ENCODE measurements around the gene PPP6R3. TPM values are rescaled to one million over a fixed set of nuclear protein-coding genes. Genes with fewer than 3 reads are reported as not detected.

PPP6R3 gene
- polyA plus RNA-seq, 3 donors from 2014 or later = 18.2 to 48.4 (median 29.8) TPM

DNA sequence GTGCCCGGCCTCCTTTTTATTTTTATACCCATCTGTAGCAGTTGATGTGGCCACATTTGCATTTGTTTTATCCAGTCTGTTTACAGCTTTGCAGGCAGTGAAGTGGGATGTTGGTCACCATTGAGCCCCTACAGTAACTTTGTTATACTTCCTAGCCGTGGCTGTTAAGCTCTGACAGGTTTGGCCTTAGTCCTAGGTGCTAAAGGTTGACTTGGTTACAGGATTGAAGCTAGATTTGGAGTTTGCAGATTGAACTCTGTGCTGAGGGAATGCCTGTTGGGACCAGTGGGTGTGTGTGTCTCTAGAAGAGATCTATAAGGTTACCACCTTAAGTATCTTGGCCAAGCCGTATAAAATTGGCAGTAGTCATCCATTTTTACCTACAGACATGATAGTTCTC, 91.2 kb downstream of the PPP6R3 start:
- peaks cover 35 to 80% of the 10 kb centered on the region in 2 donors for H3K4me1 Mint-ChIP-seq
- peaks cover 4 to 32% (median 26%) of the 10 kb centered on the region in 3 donors for H3K36me3 Mint-ChIP-seq
- no peaks in the 10 kb centered on the region for H3K9me3 Mint-ChIP-seq
- DNase-seq = no peak
- H3K27me3 Mint-ChIP-seq (ENCODE audit: low read depth in 3 of 3) = no peaks in the 10 kb centered on the region
- no peak overlapping the region for H3K4me3 Mint-ChIP-seq
- peak overlapping the region in 4 of 6 donors; percentile 30 to 46 (median 40) for H3K27ac Mint-ChIP-seq

DNA sequence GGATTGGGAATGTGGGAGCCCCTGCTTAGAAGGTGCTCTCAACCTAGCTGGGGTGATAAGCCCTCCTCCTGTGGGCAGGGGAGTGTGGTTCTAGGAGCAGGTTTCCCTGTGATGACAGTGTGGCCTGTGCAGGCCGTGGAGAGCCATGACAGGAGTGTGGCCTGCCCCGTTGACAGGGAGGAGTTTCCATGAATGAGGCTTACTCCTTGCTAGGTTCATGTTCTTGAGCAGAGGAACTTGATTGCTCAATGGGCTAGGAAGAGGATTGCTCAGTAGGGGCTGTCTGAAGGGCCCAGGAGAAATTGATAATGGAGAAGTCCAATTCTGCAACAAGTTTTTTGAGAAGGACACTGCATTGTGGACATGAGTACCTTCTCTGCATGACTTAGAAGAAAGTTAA, 92.0 kb downstream of the PPP6R3 start:
- Mint-ChIP-seq H3K27ac (peak overlapping the region in 3 of 6 donors; percentile 30 to 63 (median 56)), H3K4me3 (no peak overlapping the region)

DNA sequence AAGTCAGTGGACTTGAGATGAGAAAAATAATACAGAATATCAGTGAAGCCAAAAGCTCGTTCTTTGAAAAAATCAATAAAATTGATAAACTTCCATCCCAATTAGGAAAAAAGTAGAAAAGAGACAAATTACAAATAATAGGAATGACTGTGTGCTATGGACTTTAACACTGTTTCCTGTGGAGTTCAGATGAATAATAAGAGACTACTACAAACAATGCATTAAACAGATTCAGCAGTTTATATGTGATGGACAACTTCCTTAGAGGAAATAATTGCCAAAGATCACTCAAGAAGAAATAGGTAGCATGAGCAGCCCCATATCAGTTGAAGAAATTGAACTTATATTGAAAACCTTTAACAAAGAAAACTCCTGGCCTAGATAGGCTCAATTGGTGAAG, 99.7 kb downstream of the PPP6R3 start:
- no peak for DNase-seq
- peaks cover 6 to 44% of the 10 kb centered on the region in 2 donors for H3K4me1 Mint-ChIP-seq
- no peak overlapping the region for H3K4me3 Mint-ChIP-seq
- peaks cover 0 to 1% (median 0%) of the 10 kb centered on the region in 3 donors for H3K27me3 Mint-ChIP-seq (ENCODE audit: low read depth in 3 of 3)
- peak overlapping the region in 3 of 6 donors; percentile 39 to 48 (median 45) for H3K27ac Mint-ChIP-seq
- peaks cover 16 to 32% (median 22%) of the 10 kb centered on the region in 3 donors for H3K36me3 Mint-ChIP-seq
- no peaks in the 10 kb centered on the region for H3K9me3 Mint-ChIP-seq

More for the DNA sequence above, 92.0 kb downstream of the PPP6R3 start:
- peaks cover 4 to 32% (median 26%) of the 10 kb centered on the region in 3 donors for H3K36me3 Mint-ChIP-seq
- no peaks in the 10 kb centered on the region for H3K9me3 Mint-ChIP-seq
- DNase-seq = no peak
- H3K4me1 Mint-ChIP-seq = peaks cover 37 to 72% of the 10 kb centered on the region in 2 donors
- no peaks in the 10 kb centered on the region for H3K27me3 Mint-ChIP-seq (ENCODE audit: low read depth in 3 of 3)

DNA sequence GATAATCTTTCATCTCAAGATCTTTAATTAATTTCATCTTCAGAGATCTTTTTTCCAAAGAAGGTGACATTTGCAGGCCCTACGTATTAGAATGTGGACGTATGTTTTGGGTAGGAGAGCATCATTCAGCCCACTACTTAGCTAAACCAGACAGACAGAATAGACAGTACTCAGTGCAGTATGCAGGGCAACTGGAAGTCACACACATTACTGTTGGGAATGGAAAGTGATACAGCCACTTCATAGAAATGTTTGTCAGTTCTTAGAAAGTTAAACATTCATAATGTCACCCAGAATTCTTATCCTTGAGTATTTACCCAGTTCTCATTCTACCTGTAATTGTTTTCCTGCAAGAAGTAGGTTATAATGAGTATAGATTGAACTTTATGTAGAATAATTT, 102.9 kb downstream of the PPP6R3 start:
- peaks cover 8 to 58% of the 10 kb centered on the region in 2 donors for H3K4me1 Mint-ChIP-seq
- H3K4me3 Mint-ChIP-seq = no peak overlapping the region
- peak overlapping the region in 2 of 6 donors; percentile 21 to 64 for H3K27ac Mint-ChIP-seq
- peaks cover 17 to 44% (median 24%) of the 10 kb centered on the region in 3 donors for H3K36me3 Mint-ChIP-seq
- DNase-seq = no peak
- H3K9me3 Mint-ChIP-seq = no peaks in the 10 kb centered on the region
- peaks cover 0 to 4% (median 0%) of the 10 kb centered on the region in 3 donors for H3K27me3 Mint-ChIP-seq (ENCODE audit: low read depth in 3 of 3)

DNA sequence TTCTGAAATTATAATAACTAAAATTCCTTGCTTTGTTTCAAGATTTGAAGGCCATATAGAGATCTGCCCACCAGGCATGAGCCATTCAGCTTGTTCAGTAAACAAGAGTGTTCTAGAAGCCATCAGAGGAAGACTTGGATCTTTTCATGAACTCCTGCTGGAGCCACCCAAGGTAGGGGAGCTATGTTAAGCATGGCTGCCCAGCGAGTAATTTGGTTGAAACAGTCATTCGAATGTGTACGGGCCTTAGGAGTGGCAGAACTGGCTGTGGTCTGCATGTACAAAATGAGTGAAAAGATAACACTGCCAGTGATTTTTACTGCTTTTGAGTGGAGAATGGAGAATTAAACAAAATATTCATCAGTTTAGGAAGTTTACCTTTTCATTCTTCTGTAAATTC, 103.7 kb downstream of the PPP6R3 start:
- DNase-seq = no peak
- peaks cover 0 to 4% (median 0%) of the 10 kb centered on the region in 3 donors for H3K27me3 Mint-ChIP-seq (ENCODE audit: low read depth in 3 of 3)
- peaks cover 10 to 43% (median 19%) of the 10 kb centered on the region in 3 donors for H3K36me3 Mint-ChIP-seq
- no peak overlapping the region for H3K4me3 Mint-ChIP-seq
- no peak overlapping the region for H3K27ac Mint-ChIP-seq
- H3K4me1 Mint-ChIP-seq = peaks cover 10 to 58% of the 10 kb centered on the region in 2 donors
- no peaks in the 10 kb centered on the region for H3K9me3 Mint-ChIP-seq

DNA sequence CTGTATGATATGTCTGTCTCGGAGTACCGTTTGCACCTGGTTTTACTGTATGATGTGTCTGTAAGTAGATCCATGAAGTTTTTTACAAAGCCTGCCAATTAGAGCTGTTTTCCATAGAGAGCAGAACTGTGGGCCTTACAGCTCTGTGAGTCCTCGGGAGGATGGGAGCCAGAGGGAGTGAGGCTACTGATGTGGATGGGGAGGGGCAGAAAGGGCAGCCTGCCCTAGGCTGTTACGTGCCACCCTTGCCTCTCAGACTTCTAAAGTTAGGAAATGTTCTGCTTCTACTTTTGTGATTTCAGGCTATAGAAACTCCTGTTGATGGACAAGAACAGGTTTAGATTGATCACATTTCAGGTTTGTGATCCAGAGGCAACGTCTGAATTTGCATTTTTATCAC, 105.2 kb downstream of the PPP6R3 start:
- no peak for DNase-seq
- H3K4me1 Mint-ChIP-seq = peaks cover 18 to 61% of the 10 kb centered on the region in 2 donors
- H3K4me3 Mint-ChIP-seq = no peak overlapping the region
- H3K9me3 Mint-ChIP-seq = no peaks in the 10 kb centered on the region
- peaks cover 0 to 4% (median 0%) of the 10 kb centered on the region in 3 donors for H3K27me3 Mint-ChIP-seq (ENCODE audit: low read depth in 3 of 3)
- H3K36me3 Mint-ChIP-seq = peaks cover 12 to 39% (median 16%) of the 10 kb centered on the region in 3 donors
- H3K27ac Mint-ChIP-seq = peak overlapping the region in 1 of 6 donors; percentile 47

DNA sequence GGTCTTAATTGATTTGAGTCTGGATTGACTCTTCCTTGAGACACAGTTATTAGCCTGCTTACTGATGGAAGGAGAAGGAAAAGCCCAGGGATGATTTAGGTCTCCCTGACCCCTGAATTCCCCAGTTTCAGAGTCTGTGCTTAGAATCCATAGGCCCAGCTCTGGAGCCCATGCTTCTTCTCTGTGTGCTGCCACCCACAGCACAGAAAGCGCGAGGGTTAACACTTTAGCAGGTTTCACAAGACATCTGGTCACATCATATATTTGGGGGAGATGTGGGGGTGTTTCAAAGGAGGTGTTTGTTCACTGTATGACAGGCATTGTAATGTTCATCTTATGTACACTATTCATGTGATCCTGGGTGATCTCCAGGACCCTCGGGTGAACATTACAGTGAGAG, 107.0 kb downstream of the PPP6R3 start:
- DNase-seq = no peak
- Mint-ChIP-seq H3K4me1 (peaks cover 18 to 61% of the 10 kb centered on the region in 2 donors), H3K9me3 (no peaks in the 10 kb centered on the region), H3K4me3 (no peak overlapping the region), H3K27ac (peak overlapping the region in 1 of 6 donors; percentile 35), H3K27me3 (ENCODE audit: low read depth in 3 of 3) (peaks cover 0 to 4% (median 0%) of the 10 kb centered on the region in 3 donors), H3K36me3 (peaks cover 15 to 44% (median 26%) of the 10 kb centered on the region in 3 donors)

DNA sequence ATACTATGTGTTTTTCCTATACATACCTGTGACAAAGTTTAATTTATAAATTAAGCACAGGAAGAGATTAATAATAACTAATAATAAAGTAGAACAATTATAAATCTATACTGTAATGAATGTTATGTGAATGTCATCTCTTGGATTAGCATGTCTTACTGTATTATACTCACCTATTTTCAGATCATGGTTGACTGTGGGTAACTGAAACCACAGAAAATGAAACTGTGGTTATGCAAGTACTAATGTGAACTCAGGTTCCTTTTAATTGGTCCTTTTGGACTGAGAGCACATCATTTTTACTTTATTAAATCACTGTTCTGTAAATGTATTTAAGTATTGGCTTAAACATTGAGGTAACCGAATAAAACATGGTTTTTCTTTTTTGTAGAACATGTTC, 108.8 kb downstream of the PPP6R3 start:
- peaks cover 18 to 36% (median 32%) of the 10 kb centered on the region in 3 donors for H3K36me3 Mint-ChIP-seq
- H3K27ac Mint-ChIP-seq = no peak overlapping the region
- no peak for DNase-seq
- H3K4me3 Mint-ChIP-seq = no peak overlapping the region
- H3K9me3 Mint-ChIP-seq = no peaks in the 10 kb centered on the region
- H3K27me3 Mint-ChIP-seq (ENCODE audit: low read depth in 3 of 3) = peaks cover 0 to 4% (median 3%) of the 10 kb centered on the region in 3 donors
- peaks cover 20 to 63% of the 10 kb centered on the region in 2 donors for H3K4me1 Mint-ChIP-seq

DNA sequence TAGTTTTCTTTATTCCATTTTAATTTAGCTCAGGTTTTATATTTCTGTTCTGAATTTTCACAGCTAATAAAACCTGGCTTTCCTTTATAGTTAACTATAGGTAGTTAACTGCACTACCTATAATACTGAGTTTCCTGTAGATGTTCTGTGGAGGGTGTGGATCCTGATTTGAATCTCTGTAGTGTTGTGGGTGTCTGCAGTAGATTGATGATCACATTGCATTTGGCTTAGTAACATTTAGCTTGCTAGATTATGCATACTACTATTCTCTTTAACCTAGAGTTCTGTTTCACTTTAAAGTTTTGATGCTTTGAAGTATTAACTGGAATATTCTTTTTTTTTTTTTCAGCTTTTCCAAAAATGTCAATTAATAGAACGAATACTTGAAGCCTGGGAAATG, 110.1 kb downstream of the PPP6R3 start:
- H3K27me3 Mint-ChIP-seq (ENCODE audit: low read depth in 3 of 3) = peaks cover 0 to 3% (median 3%) of the 10 kb centered on the region in 3 donors
- H3K9me3 Mint-ChIP-seq = no peaks in the 10 kb centered on the region
- DNase-seq = no peak
- peak overlapping the region in 1 of 6 donors; percentile 18 for H3K27ac Mint-ChIP-seq
- peaks cover 20 to 51% of the 10 kb centered on the region in 2 donors for H3K4me1 Mint-ChIP-seq
- H3K36me3 Mint-ChIP-seq = peaks cover 18 to 26% (median 23%) of the 10 kb centered on the region in 3 donors
- no peak overlapping the region for H3K4me3 Mint-ChIP-seq

DNA sequence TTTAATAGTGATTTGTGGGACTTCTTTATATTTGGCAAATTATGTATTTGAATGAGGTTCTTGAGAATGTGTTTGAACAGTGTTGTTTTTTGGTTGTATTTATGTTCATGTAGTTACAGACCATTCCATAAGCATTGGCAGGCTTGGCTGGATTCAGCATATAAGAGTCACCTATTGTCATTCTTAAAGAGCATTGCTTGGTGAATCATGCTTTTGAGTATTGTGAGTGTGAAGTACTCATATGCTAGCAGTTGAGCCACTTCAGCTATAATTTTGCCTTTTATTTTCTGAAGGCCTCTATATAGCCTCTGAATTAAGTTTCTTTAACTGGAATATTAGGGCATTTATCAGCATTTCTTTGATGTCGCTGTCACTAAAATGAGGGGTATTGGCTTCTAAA, 113.8 kb downstream of the PPP6R3 start:
- Mint-ChIP-seq H3K36me3 (peaks cover 16 to 33% (median 29%) of the 10 kb centered on the region in 3 donors), H3K4me3 (no peak overlapping the region), H3K27me3 (ENCODE audit: low read depth in 3 of 3) (peaks cover 0 to 3% (median 0%) of the 10 kb centered on the region in 3 donors), H3K27ac (no peak overlapping the region), H3K4me1 (peaks cover 12 to 27% of the 10 kb centered on the region in 2 donors), H3K9me3 (no peaks in the 10 kb centered on the region)
- no peak for DNase-seq

DNA sequence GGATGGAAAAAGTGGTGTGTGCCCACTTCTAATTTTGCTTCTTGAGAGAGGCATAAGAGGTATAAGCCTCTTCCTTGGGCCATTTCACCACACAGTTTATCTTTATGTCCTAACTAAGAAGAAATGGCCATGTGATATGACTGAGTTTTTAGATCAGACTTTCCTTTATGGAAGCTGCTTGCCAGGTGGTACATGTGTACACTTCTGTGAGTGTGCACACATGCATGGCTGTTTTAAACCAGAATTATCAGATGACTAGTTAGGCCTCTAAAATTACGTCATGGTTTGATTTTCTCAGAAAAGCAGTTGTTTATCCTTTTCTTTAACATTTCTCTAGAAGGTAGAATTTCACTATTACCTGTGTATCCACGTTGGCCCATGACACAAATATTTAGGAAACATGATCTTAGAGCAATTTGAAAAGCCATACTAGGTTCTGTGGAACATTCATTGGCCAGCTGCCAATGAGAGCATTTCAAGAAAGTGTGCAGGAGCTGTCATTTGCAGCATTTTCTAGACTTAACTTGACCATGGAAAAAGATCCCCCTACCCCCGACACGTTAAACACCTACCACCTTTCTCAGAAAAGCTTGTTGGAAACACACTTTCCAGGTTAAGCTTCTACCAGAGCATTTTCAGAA, 114.6 kb downstream of the PPP6R3 start:
- H3K4me3 Mint-ChIP-seq = no peak overlapping the region
- H3K27ac Mint-ChIP-seq = no peak overlapping the region
- H3K27me3 Mint-ChIP-seq (ENCODE audit: low read depth in 3 of 3) = peaks cover 0 to 3% (median 0%) of the 10 kb centered on the region in 3 donors
- peaks cover 6 to 24% of the 10 kb centered on the region in 2 donors for H3K4me1 Mint-ChIP-seq
- peaks cover 17 to 38% (median 30%) of the 10 kb centered on the region in 3 donors for H3K36me3 Mint-ChIP-seq
- no peak for DNase-seq
- H3K9me3 Mint-ChIP-seq = no peaks in the 10 kb centered on the region

DNA sequence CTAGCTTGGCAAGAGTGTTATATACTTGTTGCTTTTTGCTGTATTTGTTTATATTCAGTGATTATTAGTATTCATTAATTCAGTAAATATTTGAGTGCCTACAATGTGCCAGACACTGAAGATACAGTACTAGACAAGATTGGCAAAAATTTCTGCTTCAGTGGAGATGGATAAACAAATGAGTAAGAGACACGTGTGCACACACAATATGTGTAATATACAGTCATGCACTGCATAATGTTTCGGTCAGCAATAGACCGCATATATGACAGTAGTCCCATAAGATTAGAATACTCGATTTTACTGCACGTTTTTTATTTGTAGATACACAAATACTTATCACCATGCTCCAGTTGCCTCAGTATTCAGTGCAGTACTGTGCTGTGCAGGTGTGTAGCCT, 118.9 kb downstream of the PPP6R3 start:
- Mint-ChIP-seq H3K4me3 (no peak overlapping the region), H3K27me3 (ENCODE audit: low read depth in 3 of 3) (no peaks in the 10 kb centered on the region), H3K4me1 (peaks cover 6 to 51% of the 10 kb centered on the region in 2 donors), H3K27ac (peak overlapping the region in 1 of 6 donors; percentile 9), H3K36me3 (peaks cover 7 to 37% (median 8%) of the 10 kb centered on the region in 3 donors), H3K9me3 (no peaks in the 10 kb centered on the region)
- DNase-seq = no peak

DNA sequence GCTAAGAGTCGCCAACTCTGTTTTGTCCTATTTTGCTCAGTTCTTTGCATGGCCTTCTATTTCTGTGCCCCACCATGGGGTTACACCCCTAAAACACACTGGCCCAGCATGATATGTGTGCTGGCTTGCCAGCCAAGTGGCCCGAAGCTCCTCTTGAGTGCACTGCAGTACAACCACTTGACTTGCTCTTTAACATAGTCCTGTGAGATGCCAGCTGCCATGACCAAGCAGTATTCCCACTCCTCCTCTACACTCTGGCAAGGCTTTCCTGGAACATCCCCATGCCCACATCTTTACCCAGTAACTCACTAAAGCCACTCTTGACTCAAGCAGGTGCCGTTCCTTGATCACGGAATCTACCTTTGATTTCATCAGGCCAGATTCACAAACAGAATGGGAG, 120.9 kb downstream of the PPP6R3 start:
- no peaks in the 10 kb centered on the region for H3K9me3 Mint-ChIP-seq
- H3K36me3 Mint-ChIP-seq = peaks cover 7 to 35% (median 8%) of the 10 kb centered on the region in 3 donors

DNA sequence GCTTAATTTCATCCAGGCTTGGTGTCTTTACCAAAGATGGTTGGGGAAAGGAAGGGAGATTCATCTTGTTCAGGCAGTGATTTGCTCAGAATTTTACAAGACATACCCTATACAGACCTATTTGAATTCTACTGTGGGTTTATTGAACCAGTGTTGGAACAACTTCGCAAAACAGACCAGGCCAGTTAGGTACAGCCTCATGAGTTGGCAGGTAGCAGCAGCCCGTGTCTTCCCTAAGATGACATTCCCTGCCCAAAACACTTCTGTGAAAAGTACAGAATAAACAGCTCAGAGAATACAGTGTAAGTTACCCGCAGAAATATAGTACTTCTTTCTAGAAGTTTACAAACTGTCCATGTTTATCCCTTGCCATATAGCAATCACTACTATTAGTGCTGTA, 121.3 kb downstream of the PPP6R3 start:
- H3K4me1 Mint-ChIP-seq = peaks cover 6 to 60% of the 10 kb centered on the region in 2 donors
- H3K9me3 Mint-ChIP-seq = no peaks in the 10 kb centered on the region
- H3K27me3 Mint-ChIP-seq (ENCODE audit: low read depth in 3 of 3) = no peaks in the 10 kb centered on the region
- peak overlapping the region in 2 of 6 donors; percentile 23 to 25 for H3K27ac Mint-ChIP-seq
- DNase-seq = no peak
- H3K4me3 Mint-ChIP-seq = no peak overlapping the region
- H3K36me3 Mint-ChIP-seq = peaks cover 4 to 32% (median 7%) of the 10 kb centered on the region in 3 donors

More for the DNA sequence above, 120.9 kb downstream of the PPP6R3 start:
- Mint-ChIP-seq H3K4me3 (no peak overlapping the region), H3K27me3 (ENCODE audit: low read depth in 3 of 3) (no peaks in the 10 kb centered on the region), H3K4me1 (peaks cover 6 to 60% of the 10 kb centered on the region in 2 donors), H3K27ac (peak overlapping the region in 3 of 6 donors; percentile 0 to 48 (median 34))
- no peak for DNase-seq
